Measurements from ENCODE around the gene NEO1. TPM values are rescaled to one million over a fixed set of nuclear protein-coding genes. Genes with fewer than 3 reads are reported as not detected.

Gene NEO1, protein sequence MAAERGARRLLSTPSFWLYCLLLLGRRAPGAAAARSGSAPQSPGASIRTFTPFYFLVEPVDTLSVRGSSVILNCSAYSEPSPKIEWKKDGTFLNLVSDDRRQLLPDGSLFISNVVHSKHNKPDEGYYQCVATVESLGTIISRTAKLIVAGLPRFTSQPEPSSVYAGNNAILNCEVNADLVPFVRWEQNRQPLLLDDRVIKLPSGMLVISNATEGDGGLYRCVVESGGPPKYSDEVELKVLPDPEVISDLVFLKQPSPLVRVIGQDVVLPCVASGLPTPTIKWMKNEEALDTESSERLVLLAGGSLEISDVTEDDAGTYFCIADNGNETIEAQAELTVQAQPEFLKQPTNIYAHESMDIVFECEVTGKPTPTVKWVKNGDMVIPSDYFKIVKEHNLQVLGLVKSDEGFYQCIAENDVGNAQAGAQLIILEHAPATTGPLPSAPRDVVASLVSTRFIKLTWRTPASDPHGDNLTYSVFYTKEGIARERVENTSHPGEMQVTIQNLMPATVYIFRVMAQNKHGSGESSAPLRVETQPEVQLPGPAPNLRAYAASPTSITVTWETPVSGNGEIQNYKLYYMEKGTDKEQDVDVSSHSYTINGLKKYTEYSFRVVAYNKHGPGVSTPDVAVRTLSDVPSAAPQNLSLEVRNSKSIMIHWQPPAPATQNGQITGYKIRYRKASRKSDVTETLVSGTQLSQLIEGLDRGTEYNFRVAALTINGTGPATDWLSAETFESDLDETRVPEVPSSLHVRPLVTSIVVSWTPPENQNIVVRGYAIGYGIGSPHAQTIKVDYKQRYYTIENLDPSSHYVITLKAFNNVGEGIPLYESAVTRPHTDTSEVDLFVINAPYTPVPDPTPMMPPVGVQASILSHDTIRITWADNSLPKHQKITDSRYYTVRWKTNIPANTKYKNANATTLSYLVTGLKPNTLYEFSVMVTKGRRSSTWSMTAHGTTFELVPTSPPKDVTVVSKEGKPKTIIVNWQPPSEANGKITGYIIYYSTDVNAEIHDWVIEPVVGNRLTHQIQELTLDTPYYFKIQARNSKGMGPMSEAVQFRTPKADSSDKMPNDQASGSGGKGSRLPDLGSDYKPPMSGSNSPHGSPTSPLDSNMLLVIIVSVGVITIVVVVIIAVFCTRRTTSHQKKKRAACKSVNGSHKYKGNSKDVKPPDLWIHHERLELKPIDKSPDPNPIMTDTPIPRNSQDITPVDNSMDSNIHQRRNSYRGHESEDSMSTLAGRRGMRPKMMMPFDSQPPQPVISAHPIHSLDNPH (N-terminal part only)
- polyA plus RNA-seq (2.8 to 6.3 TPM (median 4.4 TPM) in 3 replicates), polyA minus RNA-seq (7.5 to 34.0 TPM (median 13.6 TPM) in 3 replicates)
- 10.3 TPM for polyA plus RNA-seq (2011; ENCODE audit: low read depth)
- 2.6 and 3.1 TPM in 2 replicates for polyA plus RNA-seq (2011; cell fraction: cytosol; rRNA removed)
- polyA plus RNA-seq (2011; cell fraction: nucleus; rRNA removed), result 15.0 and 18.5 TPM in 2 replicates
- 8.0 and 9.3 TPM in 2 replicates for polyA plus RNA-seq (2012; ENCODE audit: low replicate concordance)
- polyA minus RNA-seq (2011; cell fraction: cytosol; rRNA and poly(A)+ RNA removed), result 3.6 TPM
- polyA minus RNA-seq (2011; cell fraction: nucleus; rRNA and poly(A)+ RNA removed), result 9.9 and 20.9 TPM in 2 replicates

DNA sequence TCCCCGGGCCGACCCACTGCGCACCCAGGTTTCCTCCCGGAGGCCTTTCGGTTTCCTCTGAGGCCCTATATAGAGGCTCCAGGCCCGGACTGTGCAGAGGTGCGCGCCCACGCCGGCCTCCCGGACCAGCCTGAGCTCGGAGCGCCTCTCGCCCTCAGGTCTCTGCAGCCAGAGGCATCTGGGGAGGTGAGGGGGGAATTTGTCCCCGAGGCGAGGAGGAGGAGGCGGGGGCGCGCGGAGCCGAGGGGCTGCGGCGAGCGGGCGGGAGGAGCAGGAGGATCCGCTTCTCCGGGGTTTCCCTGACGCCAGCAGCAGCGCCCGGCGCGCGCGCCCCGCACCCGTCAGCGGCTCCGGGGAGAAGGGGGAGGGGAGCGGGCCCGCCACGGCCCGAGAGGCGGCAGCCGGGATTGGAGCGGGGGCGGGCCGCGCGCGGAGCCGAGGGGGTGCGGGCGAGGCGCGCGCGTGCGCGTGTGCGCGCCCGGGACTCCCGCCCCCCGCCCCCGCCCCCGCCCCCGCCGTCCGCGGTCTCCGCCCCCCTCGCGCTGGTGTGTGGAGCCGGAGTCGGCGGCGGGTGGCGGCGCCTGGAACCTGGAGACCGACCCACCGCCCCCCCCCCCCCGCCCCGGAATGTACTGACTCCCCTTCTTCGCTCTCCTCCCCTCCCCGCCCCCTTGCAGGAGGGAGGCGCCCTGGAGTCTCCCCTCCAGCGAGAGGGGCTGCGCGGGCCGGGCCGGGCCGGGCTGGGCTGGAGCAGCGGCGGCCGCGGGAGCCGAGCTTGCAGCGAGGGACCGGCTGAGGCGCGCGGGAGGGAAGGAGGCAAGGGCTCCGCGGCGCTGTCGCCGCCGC is at the start of gene NEO1:
Gene NEO1 (plus strand): TSS at position 657 of the 846 bp plus-strand sequence. CDS start 213 bp downstream, outside the sequence.
- Histone ChIP-seq H3K9me1 (ENCODE audit: control insufficient read depth, extremely low read depth, insufficient read depth, low read length) (no peaks in the 10 kb centered on the region), H3K4me3 (ENCODE audit: control insufficient read depth in 2 of 3, extremely low read depth in 1 of 3, insufficient read depth in 2 of 3, low read depth in 1 of 3, low read length in 3 of 3) (peak within 1 kb of the TSS; percentile 71 to 80 (median 77)), H3K9ac (ENCODE audit: control insufficient read depth, extremely low read depth, insufficient read depth, low read length) (peak within 1 kb of the TSS; percentile 64), H3K79me2 (ENCODE audit: control insufficient read depth, insufficient read depth, low read length) (no peaks in the 10 kb centered on the region), H4K20me1 (ENCODE audit: control insufficient read depth, extremely low read depth, insufficient read depth, low read length) (no peaks in the 10 kb centered on the region), H2AFZ (ENCODE audit: control insufficient read depth, low read length) (peak within 1 kb of the TSS; percentile 87), H3K4me1 (ENCODE audit: control insufficient read depth, extremely low read depth, insufficient read depth, low read length) (peaks cover 9% of the 10 kb centered on the region), H3K27ac (ENCODE audit: control insufficient read depth, insufficient read depth, low read length) (peak within 1 kb of the TSS; percentile 40), H3K36me3 (ENCODE audit: control insufficient read depth in 2 of 2, extremely low read depth in 1 of 2, insufficient read depth in 2 of 2, low read length in 2 of 2) (no peaks in the 10 kb centered on the region), H3K4me2 (ENCODE audit: control insufficient read depth, extremely low read depth, insufficient read depth, low read depth, low read length) (peak within 1 kb of the TSS; percentile 93), H3K9me3 (ENCODE audit: control insufficient read depth, low read depth, low read length) (no peaks in the 10 kb centered on the region), H3K27me3 (ENCODE audit: control insufficient read depth, extremely low read depth, insufficient read depth, low read length) (peaks cover 3% of the 10 kb centered on the region)
- no peak for TF ChIP-seq CTCF (optimal IDR thresholded peaks at IDR 0.05 in 1 of 3, IDR thresholded peaks at IDR 0.05 in 1 of 3, conservative IDR thresholded peaks at IDR 0.05 in 1 of 3; ENCODE audit: extremely low read depth in 1 of 3, insufficient read depth in 2 of 3, low read length in 3 of 3)
- DNase-seq (ENCODE audit: low read depth, low spot score), result no peak
- dilution Hi-C loops (cut with MboI; ENCODE audit: extremely low pct_ligation_motif_present, low sequenced_read_pairs), result no loop called here
- no peak for FAIRE-seq

GRCh38 chr15:73004462-73004861 is 47.8 kb upstream of the NEO1 start:
- no peaks in the 10 kb centered on the region for H3K36me3 ChIP-seq (ENCODE audit: control insufficient read depth in 2 of 2, extremely low read depth in 1 of 2, insufficient read depth in 2 of 2, low read length in 2 of 2)
- H3K4me2 ChIP-seq (ENCODE audit: control insufficient read depth, extremely low read depth, insufficient read depth, low read depth, low read length), result no peak overlapping the region
- dilution Hi-C loops (cut with MboI; ENCODE audit: extremely low pct_ligation_motif_present, low sequenced_read_pairs), result no loop called here
- H2AFZ ChIP-seq (ENCODE audit: control insufficient read depth, low read length), result no peak overlapping the region
- H3K4me1 ChIP-seq (ENCODE audit: control insufficient read depth, extremely low read depth, insufficient read depth, low read length), result peaks cover 9% of the 10 kb centered on the region
- FAIRE-seq (no peak), DNase-seq (ENCODE audit: low read depth, low spot score) (no peak)
- no peaks in the 10 kb centered on the region for H3K9me1 ChIP-seq (ENCODE audit: control insufficient read depth, extremely low read depth, insufficient read depth, low read length)
- no peak for TF ChIP-seq EZH2 (IDR thresholded peaks at IDR 0.05; ENCODE audit: low read length)
- no peak for TF ChIP-seq CTCF (optimal IDR thresholded peaks at IDR 0.05 in 1 of 3, IDR thresholded peaks at IDR 0.05 in 1 of 3, conservative IDR thresholded peaks at IDR 0.05 in 1 of 3; ENCODE audit: extremely low read depth in 1 of 3, insufficient read depth in 2 of 3, low read length in 3 of 3)
- H3K27ac ChIP-seq (ENCODE audit: control insufficient read depth, insufficient read depth, low read length), result no peak overlapping the region
- H3K27me3 ChIP-seq (ENCODE audit: control insufficient read depth, extremely low read depth, insufficient read depth, low read length), result no peaks in the 10 kb centered on the region
- no peaks in the 10 kb centered on the region for H4K20me1 ChIP-seq (ENCODE audit: control insufficient read depth, extremely low read depth, insufficient read depth, low read length)
- H3K9me3 ChIP-seq (ENCODE audit: control insufficient read depth, low read depth, low read length), result no peaks in the 10 kb centered on the region
- H3K4me3 ChIP-seq (ENCODE audit: control insufficient read depth in 2 of 3, extremely low read depth in 1 of 3, insufficient read depth in 2 of 3, low read depth in 1 of 3, low read length in 3 of 3), result no peak overlapping the region
- no peaks in the 10 kb centered on the region for H3K79me2 ChIP-seq (ENCODE audit: control insufficient read depth, insufficient read depth, low read length)
- no peak overlapping the region for H3K9ac ChIP-seq (ENCODE audit: control insufficient read depth, extremely low read depth, insufficient read depth, low read length)

Data from keratinocyte (primary cell).